K562 (cell line): ENCODE results near the gene CHD3. TPM values are rescaled to one million over a fixed set of nuclear protein-coding genes. Genes with fewer than 3 reads are reported as not detected.

Source experiments
- ATAC-seq: fragments of 200-7000 bp; cut with Tn5 transposase; 3 replicates; pipeline ENCODE4 v1.9.1; 2020; ENCODE audit warnings: moderate library complexity
- BruUV-seq: library from RNA; stranded (reverse); fragments of 400-500 nt; replicated peaks from 2 replicates; lab custom pipeline; 2021; lab: Mats Ljungman, UMichigan
- CTCF ChIA-PET: fragments of 300-600 bp; formaldehyde crosslinking; extraction: SDS; loops from one replicate; lab custom pipeline; 2021; ENCODE audit warnings: low intra/inter-chr PET ratio; lab: Yijun Ruan, JAX
- POLR2A ChIA-PET: fragments of 300-600, 350-650 bp; sonication (Branson Sonifier 250); formaldehyde crosslinking; extraction: SDS; loops from one replicate; lab custom pipeline; 2021; ENCODE audit warnings: antibody characterized with exemption, inconsistent platforms; lab: Yijun Ruan, JAX
- DNase-seq, 4 experiments: peaks; one replicate each; pipeline versions ENCODE4 v3.0.0 to v3.0.0-alpha.2; 2011 to 2018; ENCODE audit warnings: low spot score in 3 of 4, mixed read lengths in 3 of 4; ENCODE audit errors: extremely low read depth in 1 of 4
- FAIRE-seq: peaks from 2 replicates; lab custom pipeline; 2011; peaks lifted over from hg19 to GRCh38; lab: Jason Lieb, UNC
- H2AFZ ChIP-seq: 2 replicates; pipeline ENCODE4 v1.6.0; 2011; ENCODE audit warnings: low read depth, low read length, control low read depth, inconsistent platforms
- H3K27ac ChIP-seq: fragments of 200-600 bp; 3 replicates; pipeline ENCODE4 v1.8.0; 2011; ENCODE audit warnings: low read depth, mild to moderate bottlenecking, control low read depth, inconsistent platforms, low read length, moderate library complexity, mixed read lengths; ENCODE audit errors: extremely low read depth
- H3K27me3 ChIP-seq, 2 experiments: fragments of 300-600 bp in 1 of 2; 2 replicates in 1 of 2; 3 replicates in 1 of 2; pipeline versions ENCODE4 v1.6.0 to v1.8.0; 2011; ENCODE audit warnings: inconsistent platforms in 2 of 2, low read length in 2 of 2, mild to moderate bottlenecking in 1 of 2, mixed read lengths in 1 of 2, moderate library complexity in 1 of 2; ENCODE audit not compliant: control insufficient read depth in 2 of 2, insufficient read depth in 2 of 2
- H3K36me3 ChIP-seq: fragments of 300-600 bp; 3 replicates; pipeline ENCODE4 v1.8.0; 2011; ENCODE audit warnings: mild to moderate bottlenecking, low read length, inconsistent platforms; ENCODE audit not compliant: control insufficient read depth, insufficient read depth
- H3K4me1 ChIP-seq, 2 experiments: fragments of 200-600 bp in 1 of 2; replicated peaks in 1 of 2; 2 replicates in 1 of 2; 3 replicates in 1 of 2; pipeline versions ENCODE4 v1.5.1 to v1.8.0; 2011; ENCODE audit warnings: inconsistent platforms in 2 of 2, low read length in 2 of 2, mild to moderate bottlenecking in 1 of 2, mixed read lengths in 1 of 2, moderate library complexity in 1 of 2; ENCODE audit not compliant: control insufficient read depth in 2 of 2, insufficient read depth in 2 of 2
- H3K4me2 ChIP-seq: 2 replicates; pipeline ENCODE4 v1.6.1; 2011; ENCODE audit warnings: low read length, control low read depth, inconsistent platforms, mixed read lengths; ENCODE audit not compliant: insufficient read depth
- H3K4me3 ChIP-seq: fragments of 200-600 bp; sonication (generic), shearing (Covaris generic); 2 replicates; pipeline ENCODE4 v1.5.1; 2016; ENCODE audit warnings: control low read depth, inconsistent platforms
- H3K79me2 ChIP-seq: fragments of 200-600 bp; 3 replicates; pipeline ENCODE4 v1.8.0; 2011; ENCODE audit warnings: low read length, inconsistent platforms; ENCODE audit not compliant: control insufficient read depth, insufficient read depth
- H3K9ac ChIP-seq, 2 experiments: 2 replicates each; pipeline versions ENCODE4 v1.6.0 to v1.6.1; 2011; ENCODE audit warnings: low read depth in 2 of 2, low read length in 2 of 2, control low read depth in 1 of 2, inconsistent platforms in 1 of 2, mild to moderate bottlenecking in 1 of 2, mixed read lengths in 1 of 2; ENCODE audit not compliant: insufficient read depth in 1 of 2
- H3K9me1 ChIP-seq: one replicate; pipeline ENCODE4 v1.6.0; 2011; ENCODE audit warnings: inconsistent platforms, mild to moderate bottlenecking, low read length, moderate library complexity; ENCODE audit not compliant: control insufficient read depth, insufficient read depth
- H3K9me3 ChIP-seq: replicated peaks from 2 replicates; pipeline ENCODE4 v1.5.1; 2011; ENCODE audit warnings: low read depth, low read length, inconsistent platforms; ENCODE audit not compliant: control insufficient read depth, insufficient read depth
- H4K20me1 ChIP-seq: replicated peaks from 2 replicates; pipeline ENCODE4 v1.6.1; 2011; ENCODE audit warnings: low read length, inconsistent platforms, mixed read lengths; ENCODE audit not compliant: control insufficient read depth, insufficient read depth
- WGBS: fragments of 100-300 bp; shearing (Covaris generic); methylation state at CpG from one replicate; pipeline ENCODE4 v1.1.6; 2016; ENCODE audit warnings: low coverage, mixed read lengths; ENCODE audit not compliant: insufficient coverage; ENCODE audit errors: missing lambda C conversion rate; 5-methylcytosine and 5-hydroxymethylcytosine counted together
- in situ Hi-C: fragments of 300-500 bp; cut with MboI; formaldehyde crosslinking; loops from 4 replicates; pipeline ENCODE4 v1.15.0; 2018; ENCODE audit warnings: inconsistent platforms, mixed read lengths
- intact Hi-C: fragments of 100-400 bp; cut with micrococcal nuclease; formaldehyde crosslinking; loops from 2 replicates; pipeline ENCODE4 v1.14.2; 2022
- polyA plus RNA-seq, 8 experiments: library from polyadenylated mRNA; depleted of rRNA in 4 of 8; stranded (reverse) in 5 of 8; unstranded in 3 of 8; fragments of >200 nt; fragmentation: Nextera tagmentation in 2 of 8; fragmentation: Illumina TruSeq in 1 of 8; extraction: Ambion mirVana in 2 of 8; extraction: Trizol in 1 of 8; gene quantifications; 2 replicates each; pipeline versions ENCODE4 v1.2.1 to v1.2.3, GENCODE V29; 2011 to 2014; ENCODE audit warnings: inconsistent platforms in 1 of 8, missing spikeins in 1 of 8
- total RNA-seq, 7 experiments: library from RNA; depleted of rRNA in 6 of 7; stranded (reverse); fragments of >200 nt in 6 of 7; fragmentation: Illumina TruSeq in 2 of 7; extraction: Trizol in 2 of 7; gene quantifications; 2 replicates each; pipeline versions ENCODE4 v1.2.1 to v1.2.3, GENCODE V29; 2011 to 2021; ENCODE audit warnings: low replicate concordance in 1 of 7
- TF ChIP-seq, protein P1 (sequence below), 2 experiments: fragments of 450-650 bp; IDR thresholded peaks; 2 replicates each; pipeline ENCODE4 v1.6.1; 2018; ENCODE audit warnings: mild to moderate bottlenecking in 2 of 2, low read depth in 1 of 2; ENCODE audit not compliant: partially characterized antibody in 2 of 2

The CHD3 gene
- total and polyA plus RNA-seq, 9 of the 15 experiments (the other 6 are each of a cell fraction or from before 2014, with no cell fraction given), result 0.39 to 38.2 (median 21.2) TPM

DNA sequence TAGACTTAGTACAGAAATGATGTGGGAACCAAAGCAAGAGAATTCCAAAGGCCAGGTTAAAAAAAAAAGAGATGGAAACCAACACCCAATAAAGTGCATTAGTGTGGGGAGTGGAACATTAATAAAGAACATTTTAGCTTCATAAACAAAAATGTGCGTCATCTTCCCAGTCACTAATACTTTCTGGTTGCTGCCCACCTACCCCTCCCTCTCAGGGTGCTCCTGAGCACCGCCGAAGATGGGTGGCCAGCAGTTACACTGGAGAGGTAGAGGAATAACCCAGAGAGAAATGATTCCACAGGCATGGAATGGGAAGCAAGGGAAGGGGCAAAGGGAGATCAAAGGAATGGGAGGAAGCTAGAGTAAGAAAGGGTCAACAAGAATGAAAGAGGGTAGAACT is 6.0 kb upstream of the CHD3 start:
- H3K27me3 ChIP-seq, result no peaks in the 10 kb centered on the region
- no peaks in the 10 kb centered on the region for H3K9me1 ChIP-seq
- peaks cover 23 to 31% of the 10 kb centered on the region in 2 experiments for H3K4me1 ChIP-seq
- ATAC-seq (no peak), DNase-seq (no peak), FAIRE-seq (peak; percentile 46)
- ChIA-PET CTCF (no interaction called here), POLR2A (interaction anchor here (0.5 to 2.1 kb wide), 7 partner anchors 9 to 316 kb away, joined by 3 to 13 read pairs (median 3); partner anchors contain the start of genes KDM6B and NAA38)
- peaks cover 40% of the 10 kb centered on the region for H3K79me2 ChIP-seq
- H3K4me3 ChIP-seq, result no peak overlapping the region
- TF ChIP-seq, protein P1, sequence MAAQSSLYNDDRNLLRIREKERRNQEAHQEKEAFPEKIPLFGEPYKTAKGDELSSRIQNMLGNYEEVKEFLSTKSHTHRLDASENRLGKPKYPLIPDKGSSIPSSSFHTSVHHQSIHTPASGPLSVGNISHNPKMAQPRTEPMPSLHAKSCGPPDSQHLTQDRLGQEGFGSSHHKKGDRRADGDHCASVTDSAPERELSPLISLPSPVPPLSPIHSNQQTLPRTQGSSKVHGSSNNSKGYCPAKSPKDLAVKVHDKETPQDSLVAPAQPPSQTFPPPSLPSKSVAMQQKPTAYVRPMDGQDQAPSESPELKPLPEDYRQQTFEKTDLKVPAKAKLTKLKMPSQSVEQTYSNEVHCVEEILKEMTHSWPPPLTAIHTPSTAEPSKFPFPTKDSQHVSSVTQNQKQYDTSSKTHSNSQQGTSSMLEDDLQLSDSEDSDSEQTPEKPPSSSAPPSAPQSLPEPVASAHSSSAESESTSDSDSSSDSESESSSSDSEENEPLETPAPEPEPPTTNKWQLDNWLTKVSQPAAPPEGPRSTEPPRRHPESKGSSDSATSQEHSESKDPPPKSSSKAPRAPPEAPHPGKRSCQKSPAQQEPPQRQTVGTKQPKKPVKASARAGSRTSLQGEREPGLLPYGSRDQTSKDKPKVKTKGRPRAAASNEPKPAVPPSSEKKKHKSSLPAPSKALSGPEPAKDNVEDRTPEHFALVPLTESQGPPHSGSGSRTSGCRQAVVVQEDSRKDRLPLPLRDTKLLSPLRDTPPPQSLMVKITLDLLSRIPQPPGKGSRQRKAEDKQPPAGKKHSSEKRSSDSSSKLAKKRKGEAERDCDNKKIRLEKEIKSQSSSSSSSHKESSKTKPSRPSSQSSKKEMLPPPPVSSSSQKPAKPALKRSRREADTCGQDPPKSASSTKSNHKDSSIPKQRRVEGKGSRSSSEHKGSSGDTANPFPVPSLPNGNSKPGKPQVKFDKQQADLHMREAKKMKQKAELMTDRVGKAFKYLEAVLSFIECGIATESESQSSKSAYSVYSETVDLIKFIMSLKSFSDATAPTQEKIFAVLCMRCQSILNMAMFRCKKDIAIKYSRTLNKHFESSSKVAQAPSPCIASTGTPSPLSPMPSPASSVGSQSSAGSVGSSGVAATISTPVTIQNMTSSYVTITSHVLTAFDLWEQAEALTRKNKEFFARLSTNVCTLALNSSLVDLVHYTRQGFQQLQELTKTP (IDR thresholded peaks at IDR 0.05; ENCODE audit: low read depth in 1 of 2, partially characterized antibody in 2 of 2), result no peak
- no peak overlapping the region; the same call in 2 of the 3 replicates for H3K27ac ChIP-seq
- H3K9ac ChIP-seq, result 0 out of 4 replicates have a peak overlapping the region, but pooled peaks of 1 of the 2 experiments have one; percentile 28
- BruUV-seq, result no TSS peak
- in situ Hi-C loops, result no loop called here
- no peak overlapping the region for H2AFZ ChIP-seq
- H3K9me3 ChIP-seq, result no peaks in the 10 kb centered on the region
- H3K4me2 ChIP-seq, result peak overlapping the region; percentile 58
- 61% methylated on average over 3 of the region's 3 CpGs for WGBS
- no peaks in the 10 kb centered on the region for H4K20me1 ChIP-seq
- intact Hi-C loops, result no loop called here
- H3K36me3 ChIP-seq, result peaks cover 30% of the 10 kb centered on the region; the same call in 2 of the 3 replicates
